IMR-90 (cell line): ENCODE measurements around the gene EBF3. TPM values are rescaled to one million over a fixed set of nuclear protein-coding genes. Genes with fewer than 3 reads are reported as not detected.

Source experiments
- ATAC-seq: fragments of 200-7000 bp; cut with Tn5 transposase; 2 replicates; pipeline ENCODE4 v1.9.1; 2020; ENCODE audit warnings: low read depth, mild to moderate bottlenecking, moderate library complexity
- BruUV-seq: library from RNA; stranded (reverse); fragments of 400-500 nt; replicated peaks from 2 replicates; lab custom pipeline; 2021; lab: Mats Ljungman, UMichigan
- CTCF ChIA-PET: fragments of 300-600 bp; formaldehyde crosslinking; extraction: SDS; loops from one replicate; lab custom pipeline; 2021; ENCODE audit warnings: antibody characterized with exemption; lab: Yijun Ruan, JAX
- POLR2A ChIA-PET: fragments of 300-600 bp; sonication (Branson Sonifier 250); formaldehyde crosslinking; loops from one replicate; lab custom pipeline; 2022; ENCODE audit warnings: antibody characterized with exemption; ENCODE audit not compliant: unreplicated experiment; lab: Charles Lee
- DNase-seq: peaks from one replicate; pipeline ENCODE4 v3.0.0; 2013
- H2AFZ ChIP-seq: replicated peaks from 2 replicates; pipeline ENCODE3; 2013; ENCODE audit warnings: low read length, mild to moderate bottlenecking; ENCODE audit not compliant: poor library complexity
- H2AK5ac ChIP-seq: 2 replicates; pipeline ENCODE4 v1.6.1; 2013; ENCODE audit warnings: low read depth, low read length, inconsistent platforms
- H2AK9ac ChIP-seq: replicated peaks from 2 replicates; pipeline ENCODE3; 2013; ENCODE audit warnings: mild to moderate bottlenecking, low read depth, low read length, moderate library complexity; ENCODE audit not compliant: poor library complexity
- H2BK120ac ChIP-seq: 2 replicates; pipeline ENCODE4 v1.6.1; 2013; ENCODE audit warnings: low read depth, low read length, inconsistent platforms
- H2BK15ac ChIP-seq: 3 replicates; pipeline ENCODE4 v1.6.1; 2013; ENCODE audit warnings: low read depth, low read length, inconsistent platforms
- H2BK20ac ChIP-seq: 2 replicates; pipeline ENCODE4 v1.6.1; 2013; ENCODE audit warnings: low read depth, mild to moderate bottlenecking, inconsistent platforms, low read length, moderate library complexity
- H2BK5ac ChIP-seq: 2 replicates; pipeline ENCODE4 v1.6.1; 2013; ENCODE audit warnings: mild to moderate bottlenecking, low read depth, low read length, inconsistent platforms; ENCODE audit not compliant: poor library complexity, severe bottlenecking
- H3K14ac ChIP-seq: replicated peaks from 2 replicates; pipeline ENCODE4 v1.6.1; 2013; ENCODE audit warnings: low read depth, low read length, inconsistent platforms
- H3K18ac ChIP-seq: 2 replicates; pipeline ENCODE4 v1.6.1; 2013; ENCODE audit warnings: low read depth, low read length, control low read depth
- H3K23ac ChIP-seq: 2 replicates; pipeline ENCODE4 v1.6.1; 2013; ENCODE audit warnings: low read depth, low read length, inconsistent platforms
- H3K27ac ChIP-seq: 2 replicates; pipeline ENCODE4 v1.5.1; 2013; ENCODE audit warnings: mild to moderate bottlenecking, control low read depth, low read length; ENCODE audit not compliant: insufficient read depth
- H3K27me3 ChIP-seq: 2 replicates; pipeline ENCODE4 v1.6.1; 2013; ENCODE audit warnings: low read length; ENCODE audit not compliant: control insufficient read depth, insufficient read depth
- H3K36me3 ChIP-seq: 2 replicates; pipeline ENCODE4 v1.6.1; 2013; ENCODE audit warnings: low read length, mixed read lengths; ENCODE audit not compliant: control insufficient read depth, insufficient read depth
- H3K4ac ChIP-seq: 2 replicates; pipeline ENCODE4 v1.6.1; 2013; ENCODE audit warnings: low read depth, low read length, inconsistent platforms
- H3K4me1 ChIP-seq: 2 replicates; pipeline ENCODE4 v1.6.1; 2013; ENCODE audit warnings: low read length, mixed read lengths; ENCODE audit not compliant: control insufficient read depth, insufficient read depth
- H3K4me2 ChIP-seq: 2 replicates; pipeline ENCODE4 v1.6.1; 2013; ENCODE audit warnings: low read depth, mild to moderate bottlenecking, control low read depth, low read length, moderate library complexity
- H3K4me3 ChIP-seq: 2 replicates; pipeline ENCODE4 v1.5.1; 2013; ENCODE audit warnings: low read depth, mild to moderate bottlenecking, control low read depth, low read length, moderate library complexity; ENCODE audit not compliant: insufficient read depth
- H3K56ac ChIP-seq: 2 replicates; pipeline ENCODE4 v1.6.1; 2013; ENCODE audit warnings: low read length, inconsistent platforms; ENCODE audit not compliant: insufficient read depth; ENCODE audit errors: extremely low read depth
- H3K79me1 ChIP-seq, 2 experiments: 2 replicates each; pipeline ENCODE4 v1.6.1; 2013; ENCODE audit warnings: low read length in 2 of 2, inconsistent platforms in 1 of 2, low read depth in 1 of 2
- H3K9ac ChIP-seq: 2 replicates; pipeline ENCODE4 v1.6.1; 2013; ENCODE audit warnings: low read depth, low read length, control low read depth
- H3K9me1 ChIP-seq: 2 replicates; pipeline ENCODE4 v1.6.1; 2013; ENCODE audit warnings: low read length, inconsistent platforms; ENCODE audit not compliant: insufficient read depth
- H3K9me3 ChIP-seq: 2 replicates; pipeline ENCODE4 v1.6.1; 2013; ENCODE audit warnings: low read length; ENCODE audit not compliant: control insufficient read depth, insufficient read depth
- H4K20me1 ChIP-seq: 2 replicates; pipeline ENCODE4 v1.6.1; 2013; ENCODE audit warnings: low read length, inconsistent platforms; ENCODE audit not compliant: insufficient read depth
- H4K5ac ChIP-seq: 2 replicates; pipeline ENCODE4 v1.6.1; 2013; ENCODE audit warnings: mild to moderate bottlenecking, low read depth, low read length, control low read depth
- H4K8ac ChIP-seq, 2 experiments: 2 replicates each; pipeline ENCODE4 v1.6.1; 2013; ENCODE audit warnings: low read depth in 2 of 2, low read length in 2 of 2, control low read depth in 1 of 2, inconsistent platforms in 1 of 2
- H4K91ac ChIP-seq: 2 replicates; pipeline ENCODE4 v1.6.1; 2013; ENCODE audit warnings: low read depth, low read length, inconsistent platforms; ENCODE audit not compliant: insufficient read depth
- FOS ChIP-seq: fragments of 150-350 bp; IDR thresholded peaks from 2 replicates; pipeline ENCODE4 v1.6.1; 2016; ENCODE audit warnings: low read depth, low read length
- MXI1 ChIP-seq: IDR thresholded peaks from 2 replicates; pipeline ENCODE4 v1.6.1; 2012; ENCODE audit warnings: low read depth, mild to moderate bottlenecking, low read length, moderate library complexity, borderline replicate concordance
- RCOR1 ChIP-seq: IDR thresholded peaks from 2 replicates; pipeline ENCODE4 v1.6.1; 2012; ENCODE audit warnings: mild to moderate bottlenecking, low read length, improper control_type of control experiment; ENCODE audit not compliant: insufficient replicate concordance
- WGBS, 2 experiments: methylation state at CpG; one replicate each; pipeline versions ENCODE4 v1.1.5 to v1.1.7; 2013; ENCODE audit warnings: missing lambda C conversion rate in 2 of 2; ENCODE audit not compliant: insufficient read length in 1 of 2; ENCODE audit errors: extremely low coverage in 2 of 2; 5-methylcytosine and 5-hydroxymethylcytosine counted together
- dilution Hi-C: fragments of 300-500 bp; cut with HindIII; formaldehyde crosslinking; loops from one replicate; pipeline ENCODE4 v1.14.3; 2018; ENCODE audit warnings: low sequenced_read_pairs; ENCODE audit not compliant: unreplicated experiment
- in situ Hi-C: fragments of 300-500 bp; cut with MboI; formaldehyde crosslinking; loops from 3 replicates; pipeline ENCODE4 v1.14.3; 2019; ENCODE audit warnings: low sequenced_read_pairs, inconsistent platforms, mixed read lengths
- intact Hi-C: fragments of 100-400 bp; cut with micrococcal nuclease; formaldehyde crosslinking; loops from 2 replicates; pipeline ENCODE4 v1.10.0; 2022
- polyA plus RNA-seq, 3 experiments: library from polyadenylated mRNA; depleted of rRNA; stranded (reverse); fragments of >200 nt; gene quantifications; 2 replicates each; pipeline ENCODE4 v1.2.3, GENCODE V29; 2012; ENCODE audit warnings: low replicate concordance in 1 of 3
- total RNA-seq: library from RNA; depleted of rRNA; stranded (reverse); fragments of >200 nt; gene quantifications from 2 replicates; pipeline ENCODE4 v1.2.3, GENCODE V29; 2012
- TF ChIP-seq, protein P1 (sequence below): conservative IDR thresholded peaks from 2 replicates; pipeline ENCODE4 v1.5.1; 2012; ENCODE audit warnings: mild to moderate bottlenecking, low read depth, low read length, improper control_type of control experiment

The EBF3 gene
- total and polyA plus RNA-seq, 2 of the 4 experiments (the other 2 are of a cell fraction) = 0.36 to 0.70 TPM

GRCh38 chr10:129952378-129953118, 11.5 kb downstream of the EBF3 start:
- Histone ChIP-seq H3K27ac (no peak overlapping the region), H4K5ac (no peak overlapping the region), H3K4ac (no peak overlapping the region), H2BK15ac (no peak overlapping the region), H3K79me1 (no peaks in the 10 kb centered on the region), H3K36me3 (peaks cover 5% of the 10 kb centered on the region), H3K4me3 (no peak overlapping the region), H4K20me1 (no peaks in the 10 kb centered on the region), H3K18ac (no peak overlapping the region), H2AFZ (no peak overlapping the region), H3K4me1 (peaks cover 2% of the 10 kb centered on the region; the same call in 1 of the 2 replicates), H2AK5ac (no peak overlapping the region), H4K8ac (no peak overlapping the region; a peak in 1 of 4 replicates), H3K14ac (no peak overlapping the region), H3K9me1 (no peaks in the 10 kb centered on the region), H3K9me3 (no peaks in the 10 kb centered on the region), H2BK20ac (no peak overlapping the region), H2BK120ac (no peak overlapping the region), H2AK9ac (no peak overlapping the region), H4K91ac (no peak overlapping the region), H3K9ac (no peak overlapping the region), H3K4me2 (no peak overlapping the region), H2BK5ac (no peak overlapping the region), H3K56ac (no peak overlapping the region), H3K23ac (no peak overlapping the region), H3K27me3 (peaks cover 2% of the 10 kb centered on the region)
- ChIA-PET CTCF (no interaction called here), POLR2A (no interaction called here)
- no peak for TF ChIP-seq RCOR1
- TF ChIP-seq FOS = no peak
- TF ChIP-seq, protein P1, sequence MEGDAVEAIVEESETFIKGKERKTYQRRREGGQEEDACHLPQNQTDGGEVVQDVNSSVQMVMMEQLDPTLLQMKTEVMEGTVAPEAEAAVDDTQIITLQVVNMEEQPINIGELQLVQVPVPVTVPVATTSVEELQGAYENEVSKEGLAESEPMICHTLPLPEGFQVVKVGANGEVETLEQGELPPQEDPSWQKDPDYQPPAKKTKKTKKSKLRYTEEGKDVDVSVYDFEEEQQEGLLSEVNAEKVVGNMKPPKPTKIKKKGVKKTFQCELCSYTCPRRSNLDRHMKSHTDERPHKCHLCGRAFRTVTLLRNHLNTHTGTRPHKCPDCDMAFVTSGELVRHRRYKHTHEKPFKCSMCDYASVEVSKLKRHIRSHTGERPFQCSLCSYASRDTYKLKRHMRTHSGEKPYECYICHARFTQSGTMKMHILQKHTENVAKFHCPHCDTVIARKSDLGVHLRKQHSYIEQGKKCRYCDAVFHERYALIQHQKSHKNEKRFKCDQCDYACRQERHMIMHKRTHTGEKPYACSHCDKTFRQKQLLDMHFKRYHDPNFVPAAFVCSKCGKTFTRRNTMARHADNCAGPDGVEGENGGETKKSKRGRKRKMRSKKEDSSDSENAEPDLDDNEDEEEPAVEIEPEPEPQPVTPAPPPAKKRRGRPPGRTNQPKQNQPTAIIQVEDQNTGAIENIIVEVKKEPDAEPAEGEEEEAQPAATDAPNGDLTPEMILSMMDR = no peak
- no peak for TF ChIP-seq MXI1
- intact Hi-C loops = loop anchor here (10.0 kb wide), 1 partner anchor 628 kb away; no protein-coding TSS in a partner anchor
- no TSS peak for BruUV-seq
- dilution Hi-C loops = no loop called here
- ATAC-seq (no peak), DNase-seq (no peak)
- in situ Hi-C loops = no loop called here
- no CpG with 5 or more reads among the region's 13 CpGs for WGBS, 2 experiments
